ENCODE data around the gene CDKN1B. TPM values are rescaled to one million over a fixed set of nuclear protein-coding genes. Genes with fewer than 3 reads are reported as not detected.
A peak's percentile ranks its signal among the peaks of the same experiment; 100 is the strongest.

The CDKN1B gene
- total RNA-seq, 5 donors from 2014 or later (not counting 1 experiment from before 2014, with no cell fraction given) = 170 to 246 (median 188) TPM

- DNase-seq = peak in 5 of 35 experiments; percentile 2 to 52 (median 7)
- ChIA-PET CTCF (interaction anchor here in 1 of 2 donors (0.5 to 3.5 kb wide), 6 partner anchors 8 to 380 kb away, joined by 3 to 66 read pairs (median 6); no protein-coding TSS in a partner anchor), POLR2A (interaction anchor here (0.6 to 2.0 kb wide), 7 partner anchors 8 to 368 kb away, joined by 3 to 28 read pairs (median 5); partner anchors contain the start of genes BORCS5 (in 1 of the 2) and CDKN1B (in 1 of the 2))
- H3K27me3 ChIP-seq (replicated peaks in 1 of 2; ENCODE audit: control insufficient read depth in 2 of 2, extremely low read depth in 1 of 2, insufficient read depth in 2 of 2, low read length in 1 of 2) = no peaks in the 10 kb centered on the region
- H3K4me1 ChIP-seq (ENCODE audit: control insufficient read depth in 1 of 2, extremely low read depth in 1 of 2, insufficient read depth in 2 of 2, low read length in 2 of 2) = peaks cover 36 to 42% of the 10 kb centered on the region in 2 experiments
- peak overlapping the region; percentile 65 to 81 for H3K4me3 ChIP-seq (ENCODE audit: control insufficient read depth in 1 of 2, extremely low read depth in 1 of 2, low read length in 1 of 2)
- 0% methylated on average over 29 of the region's 46 CpGs for WGBS (ENCODE audit: insufficient coverage)
- Mint-ChIP-seq H3K27ac (peak overlapping the region; percentile 94 to 95), H3K4me3 (peak overlapping the region; percentile 87 to 100 (median 99)), H3K27me3 (no peaks in the 10 kb centered on the region), H3K9me3 (no peaks in the 10 kb centered on the region), H3K36me3 (peaks cover 31% of the 10 kb centered on the region), H3K4me1 (peaks cover 49 to 63% (median 56%) of the 10 kb centered on the region in 3 donors)
- H3K9me3 ChIP-seq = no peaks in the 10 kb centered on the region
- H3K27ac ChIP-seq (ENCODE audit: low read length) = peak overlapping the region; percentile 97
- ATAC-seq (replicated peaks in 1 of 4) = peak in 3 of 4 experiments; percentile 1 to 3 (median 2)
- H3K36me3 ChIP-seq (ENCODE audit: control insufficient read depth in 2 of 2, extremely low read depth in 1 of 2, insufficient read depth in 1 of 2, low read length in 1 of 2) = peaks cover 0 to 25% of the 10 kb centered on the region in 2 donors
Measured at GRCh38 chr12:12724421-12725085, 7.4 kb downstream of the CDKN1B start.

- Mint-ChIP-seq H3K27me3 (no peaks in the 10 kb centered on the region), H3K9me3 (no peaks in the 10 kb centered on the region), H3K27ac (peak overlapping the region; percentile 98 to 99), H3K4me3 (peak overlapping the region; percentile 87 to 100 (median 99)), H3K36me3 (peaks cover 25% of the 10 kb centered on the region), H3K4me1 (peaks cover 51 to 64% (median 58%) of the 10 kb centered on the region in 3 donors)
- WGBS (ENCODE audit: insufficient coverage) = 0% methylated on average over 34 of the region's 93 CpGs
- H3K36me3 ChIP-seq (ENCODE audit: control insufficient read depth in 2 of 2, extremely low read depth in 1 of 2, insufficient read depth in 1 of 2, low read length in 1 of 2) = peaks cover 0 to 19% of the 10 kb centered on the region in 2 donors
- no peaks in the 10 kb centered on the region for H3K9me3 ChIP-seq
- no peaks in the 10 kb centered on the region for H3K27me3 ChIP-seq (replicated peaks in 1 of 2; ENCODE audit: control insufficient read depth in 2 of 2, extremely low read depth in 1 of 2, insufficient read depth in 2 of 2, low read length in 1 of 2)
- H3K4me1 ChIP-seq (ENCODE audit: control insufficient read depth in 1 of 2, extremely low read depth in 1 of 2, insufficient read depth in 2 of 2, low read length in 2 of 2) = peaks cover 35 to 41% of the 10 kb centered on the region in 2 experiments
- peak overlapping the region; percentile 65 to 81 for H3K4me3 ChIP-seq (ENCODE audit: control insufficient read depth in 1 of 2, extremely low read depth in 1 of 2, low read length in 1 of 2)
- ATAC-seq (replicated peaks in 1 of 4) (peak; percentile 59 to 69 (median 62)), DNase-seq (peak; percentile 80 to 97 (median 92))
- peak overlapping the region; percentile 97 for H3K27ac ChIP-seq (ENCODE audit: low read length)
- ChIA-PET POLR2A (interaction anchor here (0.5 to 2.0 kb wide), 18 partner anchors 9 to 961 kb away, joined by 3 to 28 read pairs (median 6); partner anchors contain the start of genes BORCS5 (in 1 of the 2) and CDKN1B (in 1 of the 2)), CTCF (interaction anchor here (0.5 to 3.5 kb wide), 8 partner anchors 9 to 222 kb away, joined by 3 to 66 read pairs (median 7); no protein-coding TSS in a partner anchor)
Measured at GRCh38 chr12:12725086-12725955, 8.2 kb downstream of the CDKN1B start.

GRCh38 chr12:12725956-12726554 is 8.9 kb downstream of the CDKN1B start:
- H3K4me1 Mint-ChIP-seq = peaks cover 45 to 58% (median 52%) of the 10 kb centered on the region in 3 donors
- peak overlapping the region; percentile 98 to 99 for H3K27ac Mint-ChIP-seq
- H3K4me1 ChIP-seq (ENCODE audit: control insufficient read depth in 1 of 2, extremely low read depth in 1 of 2, insufficient read depth in 2 of 2, low read length in 2 of 2) = peaks cover 28 to 39% of the 10 kb centered on the region in 2 experiments
- WGBS (ENCODE audit: insufficient coverage) = 0% methylated on average over 4 of the region's 26 CpGs
- H3K36me3 Mint-ChIP-seq = peaks cover 18% of the 10 kb centered on the region
- H3K27me3 Mint-ChIP-seq = no peaks in the 10 kb centered on the region
- ATAC-seq (replicated peaks in 1 of 4) = no peak
- H3K4me3 ChIP-seq (ENCODE audit: control insufficient read depth in 1 of 2, extremely low read depth in 1 of 2, low read length in 1 of 2) = peak overlapping the region; percentile 65 to 75
- H3K9me3 ChIP-seq = no peaks in the 10 kb centered on the region
- peak overlapping the region; percentile 87 to 100 (median 99) for H3K4me3 Mint-ChIP-seq
- no peaks in the 10 kb centered on the region for H3K9me3 Mint-ChIP-seq
- POLR2A ChIA-PET = interaction anchor here (0.7 to 2.1 kb wide), 18 partner anchors 7 to 962 kb away, joined by 3 to 28 read pairs (median 7); partner anchors contain the start of genes BORCS5 (in 1 of the 2) and CDKN1B (in 1 of the 2)
- CTCF ChIA-PET = interaction anchor here (0.6 to 3.5 kb wide), 9 partner anchors 10 to 917 kb away, joined by 3 to 66 read pairs (median 3); no protein-coding TSS in a partner anchor
- peaks cover 0 to 12% of the 10 kb centered on the region in 2 donors for H3K36me3 ChIP-seq (ENCODE audit: control insufficient read depth in 2 of 2, extremely low read depth in 1 of 2, insufficient read depth in 1 of 2, low read length in 1 of 2)
- no peak for DNase-seq
- peak overlapping the region; percentile 97 for H3K27ac ChIP-seq (ENCODE audit: low read length)
- H3K27me3 ChIP-seq (replicated peaks in 1 of 2; ENCODE audit: control insufficient read depth in 2 of 2, extremely low read depth in 1 of 2, insufficient read depth in 2 of 2, low read length in 1 of 2) = no peaks in the 10 kb centered on the region

- POLR2A ChIA-PET = interaction anchor here (0.6 to 2.1 kb wide), 10 partner anchors 8 to 368 kb away, joined by 3 to 10 read pairs (median 6); partner anchors contain the start of gene GPR19 (in 1 of the 2)
- Histone ChIP-seq H3K9me3 (no peaks in the 10 kb centered on the region), H3K27me3 (replicated peaks in 1 of 2; ENCODE audit: control insufficient read depth in 2 of 2, extremely low read depth in 1 of 2, insufficient read depth in 2 of 2, low read length in 1 of 2) (no peaks in the 10 kb centered on the region), H3K4me1 (ENCODE audit: control insufficient read depth in 1 of 2, extremely low read depth in 1 of 2, insufficient read depth in 2 of 2, low read length in 2 of 2) (peaks cover 23 to 36% of the 10 kb centered on the region in 2 experiments), H3K36me3 (ENCODE audit: control insufficient read depth in 2 of 2, extremely low read depth in 1 of 2, insufficient read depth in 1 of 2, low read length in 1 of 2) (peaks cover 0 to 7% of the 10 kb centered on the region in 2 donors), H3K4me3 (ENCODE audit: control insufficient read depth in 1 of 2, extremely low read depth in 1 of 2, low read length in 1 of 2) (peak overlapping the region; percentile 65 to 75), H3K27ac (ENCODE audit: low read length) (peak overlapping the region; percentile 97)
- Mint-ChIP-seq H3K4me3 (peak overlapping the region; percentile 87 to 100 (median 99)), H3K27me3 (no peaks in the 10 kb centered on the region), H3K36me3 (peaks cover 13% of the 10 kb centered on the region), H3K27ac (peak overlapping the region; percentile 98 to 99), H3K9me3 (no peaks in the 10 kb centered on the region), H3K4me1 (peaks cover 39 to 53% (median 48%) of the 10 kb centered on the region in 3 donors)
- DNase-seq (peak in 1 of 35 experiments; percentile 38), ATAC-seq (replicated peaks in 1 of 4) (no peak)
- WGBS (ENCODE audit: insufficient coverage) = 0% methylated on average over 2 of the region's 6 CpGs
- CTCF ChIA-PET = interaction anchor here (0.6 to 3.5 kb wide), 7 partner anchors 10 to 917 kb away, joined by 3 to 66 read pairs (median 3); no protein-coding TSS in a partner anchor
Measured at GRCh38 chr12:12726555-12727093, 9.5 kb downstream of the CDKN1B start.

GRCh38 chr12:12731178-12731577 is 14.0 kb downstream of the CDKN1B start:
- H3K4me3 Mint-ChIP-seq = no peak overlapping the region
- peaks cover 53 to 63% (median 58%) of the 10 kb centered on the region in 3 donors for H3K4me1 Mint-ChIP-seq
- H3K4me1 ChIP-seq (ENCODE audit: control insufficient read depth in 1 of 2, extremely low read depth in 1 of 2, insufficient read depth in 2 of 2, low read length in 2 of 2) = peaks cover 13 to 54% of the 10 kb centered on the region in 2 experiments
- no peak overlapping the region for H3K27ac Mint-ChIP-seq
- ATAC-seq (replicated peaks in 1 of 4) = no peak
- POLR2A ChIA-PET = interaction anchor here in 1 of 2 donors (0.6 kb wide), 1 partner anchor 17 kb away, joined by 3 read pairs; no protein-coding TSS in a partner anchor
- no peaks in the 10 kb centered on the region for H3K27me3 Mint-ChIP-seq
- H3K9me3 ChIP-seq = no peaks in the 10 kb centered on the region
- H3K4me3 ChIP-seq (ENCODE audit: control insufficient read depth in 1 of 2, extremely low read depth in 1 of 2, low read length in 1 of 2) = no peak overlapping the region
- no peak overlapping the region for H3K27ac ChIP-seq (ENCODE audit: low read length)
- H3K9me3 Mint-ChIP-seq = no peaks in the 10 kb centered on the region
- peaks cover 12% of the 10 kb centered on the region for H3K36me3 Mint-ChIP-seq
- DNase-seq = no peak
- CTCF ChIA-PET = no interaction called here
- peaks cover 0 to 6% of the 10 kb centered on the region in 2 donors for H3K36me3 ChIP-seq (ENCODE audit: control insufficient read depth in 2 of 2, extremely low read depth in 1 of 2, insufficient read depth in 1 of 2, low read length in 1 of 2)
- no peaks in the 10 kb centered on the region for H3K27me3 ChIP-seq (replicated peaks in 1 of 2; ENCODE audit: control insufficient read depth in 2 of 2, extremely low read depth in 1 of 2, insufficient read depth in 2 of 2, low read length in 1 of 2)
